HCT116 (cell line): ENCODE results near the gene PCDHGA11. TPM values are rescaled to one million over a fixed set of nuclear protein-coding genes. Genes with fewer than 3 reads are reported as not detected.
"Not testable (repeated sequence)": the region's sequence is repeated elsewhere in the genome, so short reads cannot be mapped to it uniquely, and the experiment has no call there.

Experiments
- ATAC-seq: fragments of 200-7000 bp; cut with Tn5 transposase; 2 replicates; pipeline ENCODE4 v1.9.1; 2020; ENCODE audit warnings: mild to moderate bottlenecking, moderate library complexity
- BruUV-seq: library from RNA; stranded (reverse); fragments of 400-500 nt; replicated peaks from 2 replicates; lab custom pipeline; 2021; lab: Mats Ljungman, UMichigan
- CTCF ChIA-PET: fragments of 300-600 bp; sonication (Branson Sonifier 250); formaldehyde crosslinking; loops from one replicate; lab custom pipeline; 2021; ENCODE audit warnings: antibody characterized with exemption; lab: Charles Lee
- POLR2A ChIA-PET: fragments of 300-600, 350-600 bp; sonication (Branson Sonifier 250); formaldehyde crosslinking; loops from one replicate; lab custom pipeline; 2021; ENCODE audit warnings: antibody characterized with exemption; lab: Charles Lee
- RAD21 ChIA-PET, 2 experiments: fragments of 300-600 bp; sonication (Branson Sonifier 250); formaldehyde crosslinking; loops; one replicate each; lab custom pipeline; 2023; ENCODE audit warnings: low total read pairs in 2 of 2; ENCODE audit not compliant: uncharacterized antibody in 2 of 2, unreplicated experiment in 2 of 2, low non-redundant PET in 1 of 2; lab: Charles Lee
- DNase-seq: peaks from one replicate; pipeline ENCODE4 v3.0.0-alpha.2; 2010; ENCODE audit warnings: low read depth, low spot score
- H2AFZ ChIP-seq: fragments of 200-600 bp; shearing (Covaris generic), sonication (generic); 2 replicates; pipeline ENCODE4 v1.6.1; 2017; ENCODE audit warnings: low read depth, mixed run types, mixed read lengths, antibody characterized with exemption, low read length; ENCODE audit not compliant: poor library complexity, severe bottlenecking
- H3K27ac ChIP-seq: 2 replicates; pipeline ENCODE4 v1.5.1; 2012; ENCODE audit warnings: low read depth, low read length
- H3K27me3 ChIP-seq: fragments of 200-600 bp; sonication (generic); 2 replicates; pipeline ENCODE4 v1.6.1; 2016; ENCODE audit warnings: mixed run types, low read length, mixed read lengths; ENCODE audit not compliant: insufficient read depth
- H3K36me3 ChIP-seq, 2 experiments: fragments of 200-500 bp in 1 of 2; fragments of 200-600 bp in 1 of 2; sonication (Bioruptor generic) in 1 of 2; sonication (generic) in 1 of 2; 2 replicates each; pipeline versions ENCODE4 v1.5.1 to v1.6.1; 2014 to 2016; ENCODE audit warnings: low read length in 2 of 2, inconsistent platforms in 1 of 2, mixed read lengths in 1 of 2, mixed run types in 1 of 2; ENCODE audit not compliant: insufficient read depth in 2 of 2, control insufficient read depth in 1 of 2
- H3K4me1 ChIP-seq, 2 experiments: fragments of 200-600 bp in 1 of 2; sonication (generic) in 1 of 2; 2 replicates each; pipeline versions ENCODE4 v1.5.1 to v1.6.1; 2012 to 2017; ENCODE audit warnings: low read length in 2 of 2, inconsistent platforms in 1 of 2, mild to moderate bottlenecking in 1 of 2, mixed read lengths in 1 of 2, mixed run types in 1 of 2, moderate library complexity in 1 of 2; ENCODE audit not compliant: insufficient read depth in 2 of 2, control insufficient read depth in 1 of 2
- H3K4me2 ChIP-seq: fragments of 200-600 bp; sonication (generic); 2 replicates; pipeline ENCODE4 v1.6.1; 2017; ENCODE audit warnings: mixed run types, low read length, mixed read lengths
- H3K4me3 ChIP-seq, 2 experiments: fragments of 200-600 bp in 1 of 2; sonication (generic) in 1 of 2; replicated peaks in 1 of 2; 2 replicates each; pipeline ENCODE4 v1.5.1; 2011 to 2016; ENCODE audit warnings: low read length in 2 of 2, control low read depth in 1 of 2, low read depth in 1 of 2, mild to moderate bottlenecking in 1 of 2, mixed read lengths in 1 of 2, mixed run types in 1 of 2
- H3K79me2 ChIP-seq: fragments of 200-600 bp; sonication (generic); 2 replicates; pipeline ENCODE4 v1.6.1; 2017; ENCODE audit warnings: mild to moderate bottlenecking, mixed run types, low read length, moderate library complexity, mixed read lengths; ENCODE audit not compliant: insufficient read depth
- H3K9ac ChIP-seq: fragments of 200-600 bp; sonication (generic); 2 replicates; pipeline ENCODE4 v1.6.1; 2016; ENCODE audit warnings: low read length, mixed read lengths
- H3K9me2 ChIP-seq: fragments of 200-600 bp; sonication (generic), shearing (Covaris generic); 2 replicates; pipeline ENCODE4 v1.6.1; 2017; ENCODE audit warnings: mixed run types, mild to moderate bottlenecking, moderate library complexity; ENCODE audit not compliant: insufficient read depth
- H3K9me3 ChIP-seq, 2 experiments: fragments of 200-500 bp in 1 of 2; fragments of 200-600 bp in 1 of 2; sonication (Bioruptor generic) in 1 of 2; sonication (generic) in 1 of 2; 2 replicates each; pipeline ENCODE4 v1.6.1; 2014 to 2017; ENCODE audit warnings: low read length in 2 of 2, mixed read lengths in 2 of 2, inconsistent platforms in 1 of 2, low read depth in 1 of 2, mild to moderate bottlenecking in 1 of 2, mixed run types in 1 of 2, moderate library complexity in 1 of 2; ENCODE audit not compliant: control insufficient read depth in 1 of 2, insufficient read depth in 1 of 2
- H4K20me1 ChIP-seq: fragments of 200-600 bp; sonication (generic), shearing (Covaris generic); 2 replicates; pipeline ENCODE4 v1.6.1; 2017; ENCODE audit warnings: mixed run types, mild to moderate bottlenecking, moderate library complexity; ENCODE audit not compliant: insufficient read depth
- CEBPB ChIP-seq: IDR thresholded peaks from 2 replicates; pipeline ENCODE4 v1.6.1; 2012; ENCODE audit warnings: low read depth
- RAD21 ChIP-seq: IDR thresholded peaks from 2 replicates; pipeline ENCODE4 v1.6.1; 2012; ENCODE audit warnings: low read depth, mild to moderate bottlenecking
- TCF7L2 ChIP-seq: IDR thresholded peaks from 2 replicates; pipeline ENCODE4 v1.7.0; 2011; ENCODE audit warnings: borderline replicate concordance, inconsistent platforms; ENCODE audit not compliant: insufficient read depth, insufficient read length; ENCODE audit errors: extremely low read depth
- intact Hi-C: fragments of 100-400 bp; cut with micrococcal nuclease; formaldehyde crosslinking; loops from 2 replicates; pipeline ENCODE4 v1.10.0; 2022
- total RNA-seq: library from RNA; stranded (reverse); gene quantifications from one replicate; pipeline ENCODE4 v1.2.1, GENCODE V29; 2021; ENCODE audit not compliant: unreplicated experiment

The PCDHGA11 gene
- total RNA-seq, 1 experiment from 2014 or later = 0.39 TPM

- H3K27ac ChIP-seq, H3K9ac ChIP-seq, H3K4me3 ChIP-seq, intact Hi-C loops, RAD21 ChIA-PET, H3K9me2 ChIP-seq, BruUV-seq, H3K4me2 ChIP-seq, H3K36me3 ChIP-seq, H3K4me1 ChIP-seq, H3K79me2 ChIP-seq, H2AFZ ChIP-seq, DNase-seq: not testable (repeated sequence)
- 0 out of 2 replicates have a peak, but pooled peaks have one; percentile 6 for TF ChIP-seq RAD21
- TF ChIP-seq, all 23 proteins: peak for 1; not testable (repeated sequence) for 22
- POLR2A ChIA-PET, H4K20me1 ChIP-seq, H3K9me3 ChIP-seq, ATAC-seq, CTCF ChIA-PET, H3K27me3 ChIP-seq: not testable (repeated sequence)
Observed at GRCh38 chr5:141387557-141388311, 33.1 kb upstream of the PCDHGA11 start, which contains the start of gene PCDHGB4. Gene PCDHGB4, plus strand, starts transcription at chr5:141387698. Its CDS starts 187 bp downstream, at chr5:141387885.

DNA sequence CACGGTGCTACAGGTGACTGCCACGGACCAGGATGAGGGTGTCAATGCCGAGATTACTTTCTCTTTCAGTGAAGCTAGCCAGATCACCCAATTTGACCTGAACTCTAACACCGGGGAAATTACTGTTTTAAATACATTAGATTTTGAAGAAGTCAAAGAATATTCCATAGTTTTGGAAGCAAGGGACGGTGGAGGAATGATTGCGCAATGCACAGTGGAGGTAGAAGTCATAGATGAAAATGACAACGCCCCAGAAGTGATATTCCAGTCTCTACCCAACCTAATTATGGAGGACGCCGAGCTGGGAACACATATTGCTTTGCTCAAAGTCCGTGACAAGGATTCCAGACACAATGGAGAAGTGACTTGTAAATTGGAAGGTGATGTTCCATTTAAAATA, 32.2 kb upstream of the PCDHGA11 start:
- H3K27ac ChIP-seq = no peak overlapping the region
- H4K20me1 ChIP-seq = no peaks in the 10 kb centered on the region
- DNase-seq = no peak
- POLR2A ChIA-PET = no interaction called here
- H3K4me1 ChIP-seq = no peaks in the 10 kb centered on the region
- no peak overlapping the region for H3K9ac ChIP-seq
- intact Hi-C loops = no loop called here
- H3K4me3 ChIP-seq = no peak overlapping the region
- H2AFZ ChIP-seq = no peak overlapping the region
- TF ChIP-seq TCF7L2 = no peak
- 0 out of 2 replicates have a peak, but pooled peaks have one; percentile 27 for TF ChIP-seq CEBPB
- TF ChIP-seq, all 23 proteins: peak for 1
- Histone ChIP-seq H3K36me3 (no peaks in the 10 kb centered on the region), H3K9me2 (no peaks in the 10 kb centered on the region), H3K79me2 (no peaks in the 10 kb centered on the region), H3K27me3 (no peaks in the 10 kb centered on the region), H3K4me2 (no peak overlapping the region), H3K9me3 (no peaks in the 10 kb centered on the region; a peak in 1 of 4 replicates)
- ChIA-PET RAD21 (no interaction called here), CTCF (no interaction called here)
- BruUV-seq = no TSS peak
- no peak for ATAC-seq
